Tibial nerve (tissue), 4 donors: ENCODE measurements around the gene FADS2.

ENCODE experiments used
- CTCF ChIP-seq, 5 experiments: fragments of 200-600 bp in 3 of 5; fragments of 450-650 bp in 2 of 5; sonication (generic) in 3 of 5; IDR thresholded peaks; one replicate each; pipeline ENCODE4 v1.5.1; 2016 to 2019; ENCODE audit warnings: antibody characterized with exemption in 5 of 5, mild to moderate bottlenecking in 3 of 5, moderate library complexity in 2 of 5
- EP300 ChIP-seq, 2 donors: sonication (generic); formaldehyde crosslinking; IDR thresholded peaks; one replicate each; pipeline ENCODE4 v1.6.1; 2017; ENCODE audit warnings: antibody characterized with exemption in 2 of 2, mild to moderate bottlenecking in 1 of 2
- POLR2A ChIP-seq, 2 donors: fragments of 450-650 bp; IDR thresholded peaks; one replicate each; pipeline ENCODE4 v1.6.1; 2017; ENCODE audit warnings: antibody characterized with exemption in 2 of 2, mild to moderate bottlenecking in 2 of 2, moderate library complexity in 2 of 2

DNA sequence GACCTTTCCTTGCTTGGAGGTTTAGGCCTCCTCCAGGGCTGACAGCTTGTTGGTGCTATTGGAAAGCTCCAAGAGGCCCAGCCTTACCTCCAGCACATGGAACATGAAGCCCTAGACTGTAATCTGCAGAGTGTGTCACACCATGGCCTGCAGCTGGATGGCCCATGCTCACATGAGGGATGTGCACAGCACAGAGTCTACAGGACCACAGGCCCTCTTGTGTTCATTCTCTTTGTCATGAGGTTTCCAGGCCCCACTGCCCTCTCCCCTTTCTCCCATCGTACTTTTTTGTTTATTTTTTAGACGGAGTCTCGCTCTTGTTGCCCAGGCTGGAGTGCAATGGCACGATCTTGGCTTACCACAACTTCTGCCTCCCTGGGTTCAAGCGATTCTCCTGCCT lies 21.3 kb upstream of the FADS2 start:
- no peak for TF ChIP-seq CTCF (IDR thresholded peaks at IDR 0.05)
- TF ChIP-seq POLR2A (IDR thresholded peaks at IDR 0.05), result no peak
- TF ChIP-seq EP300 (IDR thresholded peaks at IDR 0.05), result no peak
